Activated CD4-positive, alpha-beta memory T cell treated with anti-CD3 and anti-CD28 coated beads, Interleukin-2, amount 10 ng/mL, durations not matched to agents 7 days and 5 days (primary cell): Measurements from ENCODE around the gene KLF18. TPM values are rescaled to one million over a fixed set of nuclear protein-coding genes. Genes with fewer than 3 reads are reported as not detected.

Source experiments
- CTCF ChIA-PET: fragments of 350-600 bp; sonication (Branson Sonifier 250); formaldehyde crosslinking; loops from one replicate; lab custom pipeline; 2021; ENCODE audit warnings: antibody characterized with exemption, inconsistent platforms; lab: Charles Lee
- POLR2A ChIA-PET: fragments of 350-600 bp; sonication (Branson Sonifier 250); formaldehyde crosslinking; loops from one replicate; lab custom pipeline; 2021; ENCODE audit warnings: antibody characterized with exemption; lab: Charles Lee
- DNase-seq: peaks from one replicate; pipeline ENCODE4 v3.0.0-alpha.2; 2020
- H3K27ac Mint-ChIP-seq: one replicate; pipeline ENCODE4 v1.8.0; 2021; ENCODE audit warnings: mild to moderate bottlenecking, mixed read lengths
- H3K27me3 Mint-ChIP-seq: one replicate; pipeline ENCODE4 v1.8.0; 2021; ENCODE audit warnings: mixed read lengths
- H3K36me3 Mint-ChIP-seq: one replicate; pipeline ENCODE4 v1.8.0; 2021; ENCODE audit warnings: low read depth, mixed read lengths
- H3K4me1 Mint-ChIP-seq: one replicate; pipeline ENCODE4 v1.8.0; 2021; ENCODE audit warnings: mixed read lengths
- H3K4me3 Mint-ChIP-seq: one replicate; pipeline ENCODE4 v1.8.0; 2021; ENCODE audit warnings: mild to moderate bottlenecking, mixed read lengths
- H3K9me3 Mint-ChIP-seq: one replicate; pipeline ENCODE4 v1.8.0; 2021; ENCODE audit warnings: mixed read lengths
- total RNA-seq, 2 experiments: library from RNA; stranded (reverse); gene quantifications; one replicate each; pipeline ENCODE4 v1.2.3, GENCODE V29; 2021

Gene KLF18
- total RNA-seq, 2 experiments from 2014 or later, result not detected

DNA sequence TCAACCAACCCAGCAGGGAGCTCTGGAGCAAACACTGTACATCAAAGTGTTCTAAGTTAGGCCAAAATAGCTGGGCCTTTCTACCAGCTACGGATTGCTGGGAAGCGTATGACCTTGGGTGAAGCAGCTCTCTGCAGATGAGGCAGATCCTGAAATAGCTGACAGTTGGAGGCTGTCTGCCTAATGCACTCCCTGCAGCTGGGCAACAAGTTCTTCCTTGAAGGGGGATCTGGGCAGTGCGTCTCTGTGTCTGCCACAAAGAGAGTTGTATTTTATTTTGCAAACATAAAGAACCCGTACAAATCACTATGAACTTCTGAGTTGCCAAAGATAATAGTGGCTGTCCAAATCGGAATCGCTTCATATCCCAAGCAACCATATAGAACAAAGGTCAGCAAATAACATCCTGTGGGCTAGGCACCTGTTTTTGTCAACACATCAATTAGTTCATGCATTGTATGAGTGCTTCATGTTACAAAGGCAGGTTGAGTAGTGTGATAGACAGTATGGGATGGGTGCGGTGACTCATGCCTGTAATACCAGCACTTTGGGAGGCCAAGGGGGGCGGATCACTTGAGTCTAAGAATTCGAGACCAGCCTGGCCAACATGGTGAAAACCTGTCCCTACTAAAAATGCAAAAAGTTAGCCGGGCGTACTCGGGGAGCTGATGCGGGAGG is 51.9 kb downstream of the KLF18 start:
- ChIA-PET CTCF (no interaction called here), POLR2A (interaction anchor here (0.9 kb wide), 1 partner anchor 15 kb away, joined by 3 read pairs; no protein-coding TSS in a partner anchor)
- no peaks in the 10 kb centered on the region for H3K36me3 Mint-ChIP-seq
- no peak overlapping the region for H3K4me3 Mint-ChIP-seq
- no peaks in the 10 kb centered on the region for H3K9me3 Mint-ChIP-seq
- H3K27me3 Mint-ChIP-seq, result peaks cover 45% of the 10 kb centered on the region
- no peak for DNase-seq
- H3K4me1 Mint-ChIP-seq, result no peaks in the 10 kb centered on the region
- no peak overlapping the region for H3K27ac Mint-ChIP-seq

Other genes starting within 250 kb of the KLF18 start
- under 1 TPM; 0.20 to 0.23 TPM for gene ARTN, start 207.8 kb downstream of the KLF18 start, total RNA-seq
- 10 to 100 TPM; 21.5 to 23.5 TPM for gene IPO13, start 194.7 kb downstream of the KLF18 start, total RNA-seq
- 10 to 100 TPM; 18.0 to 19.2 TPM for gene DPH2, start 171.6 kb downstream of the KLF18 start, total RNA-seq
- gene ATP6V0B, start 166.7 kb downstream of the KLF18 start, total RNA-seq, result 100 to 1,000 TPM; 121 TPM
- gene B4GALT2, start 162.4 kb downstream of the KLF18 start, total RNA-seq, result 10 to 100 TPM; 13.0 to 15.5 TPM
- gene CCDC24, start 150.0 kb downstream of the KLF18 start, total RNA-seq, result 1 to 10 TPM; 1.8 to 2.2 TPM
- gene SLC6A9, start 110.2 kb downstream of the KLF18 start, total RNA-seq, result 1 to 10 TPM; 4.8 to 5.7 TPM
- gene KLF17, start 22.8 kb downstream of the KLF18 start, total RNA-seq, result not detected
- 10 to 100 TPM; 39.6 to 40.2 TPM for gene DMAP1, start 71.8 kb upstream of the KLF18 start, total RNA-seq
- gene ERI3, start 213.6 kb upstream of the KLF18 start, total RNA-seq, result 10 to 100 TPM; 21.4 to 22.9 TPM